ENCODE measurements around the gene KASH5. TPM values are rescaled to one million over a fixed set of nuclear protein-coding genes. Genes with fewer than 3 reads are reported as not detected.

The KASH5 gene
- total RNA-seq, 1 donor from 2014 or later: not detected

GRCh38 chr19:49425922-49426592 is 38.0 kb downstream of the KASH5 start:
- H3K27ac Mint-ChIP-seq (ENCODE audit: unreplicated experiment): no peak overlapping the region

GRCh38 chr19:49427339-49427738 is 39.3 kb downstream of the KASH5 start:
- Mint-ChIP-seq H3K9me3 (ENCODE audit: low read depth) (no peaks in the 10 kb centered on the region), H3K27ac (ENCODE audit: unreplicated experiment) (no peak overlapping the region), H3K4me1 (ENCODE audit: low read depth) (peaks cover 23% of the 10 kb centered on the region), H3K4me3 (ENCODE audit: unreplicated experiment) (no peak overlapping the region), H3K36me3 (ENCODE audit: low read depth) (peaks cover 10% of the 10 kb centered on the region), H3K27me3 (ENCODE audit: low read depth) (peaks cover 77% of the 10 kb centered on the region)
- no peak for DNase-seq (ENCODE audit: low spot score)
- no peak for TF ChIP-seq CTCF (IDR thresholded peaks at IDR 0.05)

More at GRCh38 chr19:49425922-49426592, 38.0 kb downstream of the KASH5 start:
- TF ChIP-seq CTCF (IDR thresholded peaks at IDR 0.05): no peak
- Mint-ChIP-seq H3K9me3 (ENCODE audit: low read depth) (no peaks in the 10 kb centered on the region), H3K36me3 (ENCODE audit: low read depth) (peaks cover 10% of the 10 kb centered on the region), H3K4me3 (ENCODE audit: unreplicated experiment) (no peak overlapping the region), H3K4me1 (ENCODE audit: low read depth) (peaks cover 31% of the 10 kb centered on the region), H3K27me3 (ENCODE audit: low read depth) (peaks cover 82% of the 10 kb centered on the region)
- no peak for DNase-seq (ENCODE audit: low spot score)

GRCh38 chr19:49427855-49428546 is 40.0 kb downstream of the KASH5 start:
- no peaks in the 10 kb centered on the region for H3K9me3 Mint-ChIP-seq (ENCODE audit: low read depth)
- no peak for DNase-seq (ENCODE audit: low spot score)
- H3K4me1 Mint-ChIP-seq (ENCODE audit: low read depth): peaks cover 18% of the 10 kb centered on the region
- H3K27me3 Mint-ChIP-seq (ENCODE audit: low read depth): peaks cover 75% of the 10 kb centered on the region
- peaks cover 8% of the 10 kb centered on the region for H3K36me3 Mint-ChIP-seq (ENCODE audit: low read depth)
- H3K4me3 Mint-ChIP-seq (ENCODE audit: unreplicated experiment): peak overlapping the region; percentile 32
- H3K27ac Mint-ChIP-seq (ENCODE audit: unreplicated experiment): no peak overlapping the region
- TF ChIP-seq CTCF (IDR thresholded peaks at IDR 0.05): no peak

GRCh38 chr19:49428547-49429451 is 40.8 kb downstream of the KASH5 start:
- Mint-ChIP-seq H3K4me3 (ENCODE audit: unreplicated experiment) (no peak overlapping the region), H3K36me3 (ENCODE audit: low read depth) (peaks cover 6% of the 10 kb centered on the region), H3K27ac (ENCODE audit: unreplicated experiment) (no peak overlapping the region), H3K9me3 (ENCODE audit: low read depth) (no peaks in the 10 kb centered on the region), H3K27me3 (ENCODE audit: low read depth) (peaks cover 75% of the 10 kb centered on the region), H3K4me1 (ENCODE audit: low read depth) (peaks cover 13% of the 10 kb centered on the region)
- DNase-seq (ENCODE audit: low spot score): no peak
- no peak for TF ChIP-seq CTCF (IDR thresholded peaks at IDR 0.05)

- no peak for DNase-seq (ENCODE audit: low spot score)
- no peak overlapping the region for H3K4me3 Mint-ChIP-seq (ENCODE audit: unreplicated experiment)
- no peak for TF ChIP-seq CTCF (IDR thresholded peaks at IDR 0.05)
- no peak overlapping the region for H3K27ac Mint-ChIP-seq (ENCODE audit: unreplicated experiment)
- H3K9me3 Mint-ChIP-seq (ENCODE audit: low read depth): no peaks in the 10 kb centered on the region
- peaks cover 67% of the 10 kb centered on the region for H3K27me3 Mint-ChIP-seq (ENCODE audit: low read depth)
- peaks cover 11% of the 10 kb centered on the region for H3K4me1 Mint-ChIP-seq (ENCODE audit: low read depth)
- peaks cover 5% of the 10 kb centered on the region for H3K36me3 Mint-ChIP-seq (ENCODE audit: low read depth)
Observed at GRCh38 chr19:49430172-49430677, 42.2 kb downstream of the KASH5 start.

Data from chondrocyte (in vitro differentiated cells).